Ascending aorta (tissue), 2 donors: ENCODE data around the gene STRIP2. TPM values are rescaled to one million over a fixed set of nuclear protein-coding genes. Genes with fewer than 3 reads are reported as not detected.

Experiments used
- DNase-seq, 2 donors: peaks; one replicate each; pipeline ENCODE4 v3.0.0-alpha.2; 2019; ENCODE audit warnings: low spot score in 2 of 2
- H3K27ac ChIP-seq, 2 donors: fragments of 200-600 bp; sonication (generic); one replicate each; pipeline ENCODE4 v1.5.1; 2016 to 2017; ENCODE audit warnings: mild to moderate bottlenecking in 1 of 2
- H3K27me3 ChIP-seq: fragments of 200-600 bp; sonication (generic); one replicate; pipeline ENCODE4 v1.5.1; 2017
- H3K36me3 ChIP-seq, 2 donors: fragments of 200-600 bp; sonication (generic); one replicate each; pipeline ENCODE4 v1.5.1; 2016
- H3K4me1 ChIP-seq, 2 donors: fragments of 200-600 bp; sonication (generic); one replicate each; pipeline ENCODE4 v1.5.1; 2016 to 2017; ENCODE audit warnings: mild to moderate bottlenecking in 1 of 2
- H3K4me3 ChIP-seq, 2 donors: fragments of 200-600 bp; sonication (generic); one replicate each; pipeline ENCODE4 v1.5.1; 2016 to 2017; ENCODE audit warnings: mild to moderate bottlenecking in 1 of 2
- H3K9me3 ChIP-seq, 2 donors: fragments of 200-600 bp; sonication (generic); one replicate each; pipeline ENCODE4 v1.5.1; 2016
- CTCF ChIP-seq, 3 experiments: fragments of 200-600 bp in 2 of 3; fragments of 450-650 bp in 1 of 3; sonication (generic) in 2 of 3; IDR thresholded peaks; one replicate each; pipeline ENCODE4 v1.5.1; 2016 to 2019; ENCODE audit warnings: antibody characterized with exemption in 3 of 3, mild to moderate bottlenecking in 1 of 3, moderate library complexity in 1 of 3
- intact Hi-C: fragments of 100-400 bp; cut with DNase I; formaldehyde crosslinking; loops from one replicate; pipeline ENCODE4 v1.15.1; 2023
- total RNA-seq: library from RNA; depleted of rRNA; stranded (reverse); fragments of >200 nt; gene quantifications from one replicate; pipeline ENCODE4 v1.1.0, GENCODE V29; 2016

The STRIP2 gene
- total RNA-seq, 1 donor from 2014 or later = 2.3 TPM

- no peaks in the 10 kb centered on the region for H3K27me3 ChIP-seq
- no peaks in the 10 kb centered on the region for H3K4me1 ChIP-seq
- DNase-seq = no peak
- no peak for TF ChIP-seq CTCF (IDR thresholded peaks at IDR 0.05)
- H3K27ac ChIP-seq = no peak overlapping the region
- no peaks in the 10 kb centered on the region for H3K36me3 ChIP-seq
- intact Hi-C loops = no loop called here
- no peaks in the 10 kb centered on the region for H3K9me3 ChIP-seq
- H3K4me3 ChIP-seq = no peak overlapping the region
Measured at GRCh38 chr7:129462420-129462819, 28.2 kb downstream of the STRIP2 start.

DNA sequence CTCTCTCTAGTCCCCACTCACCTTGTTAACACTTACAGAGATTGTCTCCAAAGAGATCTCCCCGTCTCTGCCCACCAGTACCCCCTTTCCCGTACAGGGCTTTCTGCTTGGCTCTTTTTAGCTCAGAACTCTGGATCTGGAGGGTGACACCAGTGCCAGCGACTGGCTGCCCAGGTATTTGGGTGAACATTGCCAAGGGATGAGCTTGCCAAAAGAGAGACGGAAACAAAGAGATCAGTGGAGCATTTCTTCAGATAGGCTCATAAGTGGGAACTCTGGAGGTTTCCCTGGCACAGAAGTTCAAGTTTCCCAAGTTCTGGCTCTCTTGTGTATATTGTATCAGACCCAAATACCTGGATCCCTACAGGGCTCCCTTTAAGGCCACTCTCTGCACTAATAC lies 30.0 kb downstream of the STRIP2 start:
- intact Hi-C loops = no loop called here
- no peaks in the 10 kb centered on the region for H3K27me3 ChIP-seq
- TF ChIP-seq CTCF (IDR thresholded peaks at IDR 0.05) = no peak
- no peaks in the 10 kb centered on the region for H3K9me3 ChIP-seq
- H3K36me3 ChIP-seq = no peaks in the 10 kb centered on the region
- H3K27ac ChIP-seq = no peak overlapping the region
- no peak for DNase-seq
- H3K4me3 ChIP-seq = no peak overlapping the region
- H3K4me1 ChIP-seq = no peaks in the 10 kb centered on the region

GRCh38 chr7:129465080-129465479 lies 30.8 kb downstream of the STRIP2 start:
- Histone ChIP-seq H3K9me3 (no peaks in the 10 kb centered on the region), H3K4me3 (no peak overlapping the region), H3K36me3 (no peaks in the 10 kb centered on the region), H3K27me3 (no peaks in the 10 kb centered on the region), H3K27ac (no peak overlapping the region), H3K4me1 (no peaks in the 10 kb centered on the region)
- no peak for TF ChIP-seq CTCF (IDR thresholded peaks at IDR 0.05)
- no peak for DNase-seq
- intact Hi-C loops = no loop called here

DNA sequence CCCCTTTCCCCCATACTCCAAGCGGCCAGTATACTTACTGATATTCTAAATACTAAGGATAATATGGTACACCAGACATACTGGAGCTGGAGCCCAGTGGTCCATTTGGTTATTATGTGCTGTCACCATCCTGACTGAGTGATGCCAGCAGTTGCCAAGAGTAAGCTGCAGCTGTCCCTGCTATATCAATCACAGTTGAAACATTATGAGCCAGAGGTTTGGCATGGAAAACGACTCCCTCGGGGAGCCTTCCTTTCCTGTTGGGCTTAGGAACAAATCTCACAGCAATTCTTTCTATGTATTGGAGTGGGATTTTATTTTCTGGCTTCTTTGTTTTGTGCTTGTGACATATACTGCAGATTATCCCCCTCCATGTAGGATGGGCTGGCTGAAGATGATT lies 32.6 kb downstream of the STRIP2 start:
- no peaks in the 10 kb centered on the region for H3K27me3 ChIP-seq
- H3K4me1 ChIP-seq = no peaks in the 10 kb centered on the region
- no peaks in the 10 kb centered on the region for H3K9me3 ChIP-seq
- H3K27ac ChIP-seq = no peak overlapping the region
- no peak overlapping the region for H3K4me3 ChIP-seq
- TF ChIP-seq CTCF (IDR thresholded peaks at IDR 0.05) = no peak
- DNase-seq = no peak
- H3K36me3 ChIP-seq = no peaks in the 10 kb centered on the region
- intact Hi-C loops = no loop called here

GRCh38 chr7:129468087-129468486 lies 33.9 kb downstream of the STRIP2 start:
- DNase-seq = no peak
- Histone ChIP-seq H3K9me3 (no peaks in the 10 kb centered on the region), H3K27me3 (no peaks in the 10 kb centered on the region), H3K36me3 (no peaks in the 10 kb centered on the region), H3K4me3 (no peak overlapping the region), H3K27ac (no peak overlapping the region), H3K4me1 (no peaks in the 10 kb centered on the region)
- no peak for TF ChIP-seq CTCF (IDR thresholded peaks at IDR 0.05)
- intact Hi-C loops = no loop called here

GRCh38 chr7:129468547-129468946 lies 34.3 kb downstream of the STRIP2 start:
- Histone ChIP-seq H3K4me1 (no peaks in the 10 kb centered on the region), H3K9me3 (no peaks in the 10 kb centered on the region), H3K27me3 (no peaks in the 10 kb centered on the region), H3K4me3 (no peak overlapping the region), H3K36me3 (no peaks in the 10 kb centered on the region), H3K27ac (no peak overlapping the region)
- intact Hi-C loops = no loop called here
- DNase-seq = no peak
- TF ChIP-seq CTCF (IDR thresholded peaks at IDR 0.05) = no peak
